SK-N-SH treated with all-trans-retinoic acid at 6 μM for 48 hours (cell line): ENCODE results near the gene FOSL1.

Experiments used
- ATAC-seq: fragments of 200-7000 bp; cut with Tn5 transposase; 3 replicates; pipeline ENCODE4 v1.9.1; 2020; ENCODE audit warnings: mild to moderate bottlenecking, moderate library complexity
- ARNTL ChIP-seq: fragments of 450-650 bp; formaldehyde crosslinking; IDR thresholded peaks from 2 replicates; pipeline ENCODE4 v1.5.0; 2020; ENCODE audit warnings: low read depth, mild to moderate bottlenecking, moderate library complexity, borderline replicate concordance
- BACH2 ChIP-seq: fragments of 250-450 bp; sonication (Bioruptor Pico); IDR thresholded peaks from 2 replicates; pipeline ENCODE4 v1.9.0; 2021; ENCODE audit warnings: mild to moderate bottlenecking, borderline replicate concordance
- CREB5 ChIP-seq: fragments of 250-450 bp; sonication (Bioruptor Pico); IDR thresholded peaks from 2 replicates; pipeline ENCODE4 v1.5.1; 2020; ENCODE audit warnings: low read depth, mild to moderate bottlenecking, moderate library complexity
- CSDC2 ChIP-seq: fragments of 250-450 bp; sonication (Bioruptor Pico); IDR thresholded peaks from 2 replicates; pipeline ENCODE4 v1.5.0; 2020; ENCODE audit warnings: mild to moderate bottlenecking, moderate library complexity
- CSRNP3 ChIP-seq: fragments of 250-450 bp; sonication (Bioruptor Pico); IDR thresholded peaks from 2 replicates; pipeline ENCODE4 v1.5.1; 2021; ENCODE audit warnings: mild to moderate bottlenecking, moderate library complexity
- ESRRG ChIP-seq: fragments of 250-450 bp; sonication (Bioruptor Pico); IDR thresholded peaks from 2 replicates; pipeline ENCODE4 v1.6.1; 2021; ENCODE audit warnings: mild to moderate bottlenecking
- GLIS3 ChIP-seq: fragments of 250-450 bp; sonication (Bioruptor Pico); IDR thresholded peaks from 2 replicates; pipeline ENCODE4 v1.5.0; 2020; ENCODE audit warnings: mild to moderate bottlenecking, moderate library complexity
- ISL1 ChIP-seq: fragments of 250-450 bp; sonication (Bioruptor Pico); IDR thresholded peaks from 2 replicates; pipeline ENCODE4 v2.1.2; 2022; ENCODE audit warnings: mild to moderate bottlenecking, moderate library complexity
- OSR1 ChIP-seq: fragments of 250-450 bp; sonication (Bioruptor Pico); IDR thresholded peaks from 2 replicates; pipeline ENCODE4 v1.8.0; 2022; ENCODE audit warnings: moderate library complexity, mild to moderate bottlenecking, inconsistent platforms
- PPARA ChIP-seq: fragments of 250-450 bp; sonication (Bioruptor Pico); IDR thresholded peaks from 2 replicates; pipeline ENCODE4 v1.5.0; 2020; ENCODE audit warnings: mild to moderate bottlenecking, borderline replicate concordance
- RARB ChIP-seq: fragments of 250-450 bp; sonication (Bioruptor Pico); IDR thresholded peaks from 2 replicates; pipeline ENCODE4 v1.8.0; 2021; ENCODE audit warnings: mild to moderate bottlenecking, moderate library complexity
- SNAI2 ChIP-seq: fragments of 250-450 bp; sonication (Bioruptor Pico); IDR thresholded peaks from 2 replicates; pipeline ENCODE4 v1.5.0; 2020; ENCODE audit warnings: mild to moderate bottlenecking, moderate library complexity
- TCF4 ChIP-seq: fragments of 250-450 bp; sonication (Bioruptor Pico); IDR thresholded peaks from 2 replicates; pipeline ENCODE4 v1.8.0; 2021; ENCODE audit warnings: mild to moderate bottlenecking, moderate library complexity, borderline replicate concordance
- TOX ChIP-seq: fragments of 250-450 bp; sonication (Bioruptor Pico); IDR thresholded peaks from 2 replicates; pipeline ENCODE4 v1.8.0; 2021; ENCODE audit warnings: mild to moderate bottlenecking, moderate library complexity, borderline replicate concordance
- ZC3H10 ChIP-seq: fragments of 250-450 bp; sonication (Bioruptor Pico); IDR thresholded peaks from 2 replicates; pipeline ENCODE4 v1.5.1; 2021; ENCODE audit warnings: mild to moderate bottlenecking, moderate library complexity
- ZFP30 ChIP-seq: fragments of 450-650 bp; formaldehyde crosslinking; IDR thresholded peaks from 2 replicates; pipeline ENCODE4 v1.5.0; 2022; ENCODE audit warnings: mild to moderate bottlenecking, moderate library complexity
- ZNF565 ChIP-seq: fragments of 450-650 bp; formaldehyde crosslinking; conservative IDR thresholded peaks from 2 replicates; pipeline ENCODE4 v1.5.0; 2020; ENCODE audit warnings: low read depth, mild to moderate bottlenecking, moderate library complexity
- ZNF70 ChIP-seq: fragments of 450-650 bp; formaldehyde crosslinking; IDR thresholded peaks from 2 replicates; pipeline ENCODE4 v1.5.0; 2020; ENCODE audit warnings: mild to moderate bottlenecking, moderate library complexity
- ZNF8 ChIP-seq: fragments of 450-650 bp; formaldehyde crosslinking; IDR thresholded peaks from 2 replicates; pipeline ENCODE4 v1.5.0; 2020; ENCODE audit warnings: mild to moderate bottlenecking, moderate library complexity
- TF ChIP-seq, protein P1 (sequence below): fragments of 250-450 bp; sonication (Bioruptor Pico); IDR thresholded peaks from 2 replicates; pipeline ENCODE4 v1.8.0; 2020; ENCODE audit warnings: mild to moderate bottlenecking, moderate library complexity, borderline replicate concordance
- TF ChIP-seq, protein P2 (sequence below): fragments of 250-450 bp; sonication (Bioruptor Pico); IDR thresholded peaks from 2 replicates; pipeline ENCODE4 v1.5.0; 2020; ENCODE audit warnings: mild to moderate bottlenecking, moderate library complexity

The FOSL1 gene

GRCh38 chr11:65907878-65908277 is 7.7 kb upstream of the FOSL1 start:
- no peak for ATAC-seq
- TF ChIP-seq PPARA (CRISPR knock-in tag): no peak

GRCh38 chr11:65906602-65907001 is 6.4 kb upstream of the FOSL1 start:
- ATAC-seq: no peak
- TF ChIP-seq CSDC2 (CRISPR knock-in tag): no peak
- no peak for TF ChIP-seq TCF4 (CRISPR knock-in tag)
- no peak for TF ChIP-seq OSR1 (CRISPR knock-in tag)
- TF ChIP-seq BACH2 (CRISPR knock-in tag): no peak
- no peak for TF ChIP-seq CSRNP3 (CRISPR knock-in tag)
- TF ChIP-seq ISL1 (CRISPR knock-in tag): no peak
- TF ChIP-seq ESRRG (CRISPR knock-in tag): no peak
- no peak for TF ChIP-seq ZNF8 (CRISPR knock-in tag)
- no peak for TF ChIP-seq PPARA (CRISPR knock-in tag)
- no peak for TF ChIP-seq ZNF70 (CRISPR knock-in tag)
- no peak for TF ChIP-seq SNAI2
- no peak for TF ChIP-seq ZC3H10
- TF ChIP-seq, all 23 proteins: peak for 0

DNA sequence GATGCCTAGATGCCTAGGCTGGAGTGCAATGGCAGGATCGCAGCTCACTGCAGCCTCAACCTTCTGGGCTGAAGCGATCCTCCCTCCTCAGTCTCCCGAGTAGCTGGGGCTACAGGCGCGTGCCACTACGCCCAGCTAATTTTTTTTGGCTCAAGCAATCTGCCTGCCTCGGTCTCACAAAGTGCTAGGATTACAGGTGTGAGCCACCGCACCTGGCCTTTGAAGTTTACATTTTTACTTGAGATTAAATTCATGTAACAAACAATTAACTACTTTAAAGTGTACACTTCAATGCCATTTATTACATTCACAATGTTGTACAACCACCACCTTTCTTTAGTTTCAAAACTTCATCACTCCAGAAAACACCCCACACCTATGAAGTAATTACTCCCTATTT is 3.5 kb upstream of the FOSL1 start:
- no peak for ATAC-seq
- TF ChIP-seq ZC3H10 (no peak), CSDC2 (CRISPR knock-in tag) (no peak), TCF4 (CRISPR knock-in tag) (no peak), CSRNP3 (CRISPR knock-in tag) (no peak), ESRRG (CRISPR knock-in tag) (no peak), ZNF70 (CRISPR knock-in tag) (no peak), PPARA (CRISPR knock-in tag) (no peak), BACH2 (CRISPR knock-in tag) (no peak), TOX (CRISPR knock-in tag) (no peak), RARB (CRISPR knock-in tag) (no peak), OSR1 (CRISPR knock-in tag) (no peak)
- TF ChIP-seq, protein P1, sequence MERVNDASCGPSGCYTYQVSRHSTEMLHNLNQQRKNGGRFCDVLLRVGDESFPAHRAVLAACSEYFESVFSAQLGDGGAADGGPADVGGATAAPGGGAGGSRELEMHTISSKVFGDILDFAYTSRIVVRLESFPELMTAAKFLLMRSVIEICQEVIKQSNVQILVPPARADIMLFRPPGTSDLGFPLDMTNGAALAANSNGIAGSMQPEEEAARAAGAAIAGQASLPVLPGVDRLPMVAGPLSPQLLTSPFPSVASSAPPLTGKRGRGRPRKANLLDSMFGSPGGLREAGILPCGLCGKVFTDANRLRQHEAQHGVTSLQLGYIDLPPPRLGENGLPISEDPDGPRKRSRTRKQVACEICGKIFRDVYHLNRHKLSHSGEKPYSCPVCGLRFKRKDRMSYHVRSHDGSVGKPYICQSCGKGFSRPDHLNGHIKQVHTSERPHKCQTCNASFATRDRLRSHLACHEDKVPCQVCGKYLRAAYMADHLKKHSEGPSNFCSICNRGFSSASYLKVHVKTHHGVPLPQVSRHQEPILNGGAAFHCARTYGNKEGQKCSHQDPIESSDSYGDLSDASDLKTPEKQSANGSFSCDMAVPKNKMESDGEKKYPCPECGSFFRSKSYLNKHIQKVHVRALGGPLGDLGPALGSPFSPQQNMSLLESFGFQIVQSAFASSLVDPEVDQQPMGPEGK: no peak

DNA sequence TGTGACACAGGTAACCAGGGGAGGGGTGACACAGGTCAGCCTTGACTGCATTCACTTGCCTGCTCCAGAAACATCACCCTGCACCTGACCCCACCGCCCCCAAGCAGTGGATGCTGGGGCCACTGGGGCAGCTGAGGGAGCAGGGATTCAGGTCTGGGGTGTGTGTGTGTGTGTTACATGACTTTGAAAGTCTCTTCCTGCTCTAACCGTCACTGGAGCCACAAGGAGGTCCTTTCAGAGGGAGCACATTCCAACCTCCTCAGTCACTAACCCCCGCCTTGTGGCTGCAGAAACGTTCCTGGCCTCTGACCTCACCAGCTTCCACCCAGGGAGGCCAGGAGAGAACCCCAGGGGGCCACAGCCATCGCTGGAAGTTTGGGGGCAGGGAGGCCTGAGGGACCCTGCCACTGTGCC is 2.9 kb upstream of the FOSL1 start:
- no peak for TF ChIP-seq ZFP30 (CRISPR knock-in tag)
- no peak for TF ChIP-seq BACH2 (CRISPR knock-in tag)
- no peak for TF ChIP-seq ZNF565 (CRISPR knock-in tag)
- TF ChIP-seq TCF4 (CRISPR knock-in tag): no peak
- TF ChIP-seq GLIS3 (CRISPR knock-in tag): no peak
- no peak for TF ChIP-seq RARB (CRISPR knock-in tag)
- TF ChIP-seq, protein P2, sequence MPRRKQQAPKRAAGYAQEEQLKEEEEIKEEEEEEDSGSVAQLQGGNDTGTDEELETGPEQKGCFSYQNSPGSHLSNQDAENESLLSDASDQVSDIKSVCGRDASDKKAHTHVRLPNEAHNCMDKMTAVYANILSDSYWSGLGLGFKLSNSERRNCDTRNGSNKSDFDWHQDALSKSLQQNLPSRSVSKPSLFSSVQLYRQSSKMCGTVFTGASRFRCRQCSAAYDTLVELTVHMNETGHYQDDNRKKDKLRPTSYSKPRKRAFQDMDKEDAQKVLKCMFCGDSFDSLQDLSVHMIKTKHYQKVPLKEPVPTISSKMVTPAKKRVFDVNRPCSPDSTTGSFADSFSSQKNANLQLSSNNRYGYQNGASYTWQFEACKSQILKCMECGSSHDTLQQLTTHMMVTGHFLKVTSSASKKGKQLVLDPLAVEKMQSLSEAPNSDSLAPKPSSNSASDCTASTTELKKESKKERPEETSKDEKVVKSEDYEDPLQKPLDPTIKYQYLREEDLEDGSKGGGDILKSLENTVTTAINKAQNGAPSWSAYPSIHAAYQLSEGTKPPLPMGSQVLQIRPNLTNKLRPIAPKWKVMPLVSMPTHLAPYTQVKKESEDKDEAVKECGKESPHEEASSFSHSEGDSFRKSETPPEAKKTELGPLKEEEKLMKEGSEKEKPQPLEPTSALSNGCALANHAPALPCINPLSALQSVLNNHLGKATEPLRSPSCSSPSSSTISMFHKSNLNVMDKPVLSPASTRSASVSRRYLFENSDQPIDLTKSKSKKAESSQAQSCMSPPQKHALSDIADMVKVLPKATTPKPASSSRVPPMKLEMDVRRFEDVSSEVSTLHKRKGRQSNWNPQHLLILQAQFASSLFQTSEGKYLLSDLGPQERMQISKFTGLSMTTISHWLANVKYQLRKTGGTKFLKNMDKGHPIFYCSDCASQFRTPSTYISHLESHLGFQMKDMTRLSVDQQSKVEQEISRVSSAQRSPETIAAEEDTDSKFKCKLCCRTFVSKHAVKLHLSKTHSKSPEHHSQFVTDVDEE (CRISPR knock-in tag): no peak
- TF ChIP-seq, protein P1: no peak
- no peak for TF ChIP-seq CREB5 (CRISPR knock-in tag)
- no peak for TF ChIP-seq TOX (CRISPR knock-in tag)
- TF ChIP-seq ARNTL: no peak
- no peak for TF ChIP-seq SNAI2
- ATAC-seq: peak; percentile 41
